ENCODE data around the gene NEDD4L. TPM values are rescaled to one million over a fixed set of nuclear protein-coding genes. Genes with fewer than 3 reads are reported as not detected.

The NEDD4L gene
- total RNA-seq, 2 donors from 2014 or later = 149 to 212 TPM

DNA sequence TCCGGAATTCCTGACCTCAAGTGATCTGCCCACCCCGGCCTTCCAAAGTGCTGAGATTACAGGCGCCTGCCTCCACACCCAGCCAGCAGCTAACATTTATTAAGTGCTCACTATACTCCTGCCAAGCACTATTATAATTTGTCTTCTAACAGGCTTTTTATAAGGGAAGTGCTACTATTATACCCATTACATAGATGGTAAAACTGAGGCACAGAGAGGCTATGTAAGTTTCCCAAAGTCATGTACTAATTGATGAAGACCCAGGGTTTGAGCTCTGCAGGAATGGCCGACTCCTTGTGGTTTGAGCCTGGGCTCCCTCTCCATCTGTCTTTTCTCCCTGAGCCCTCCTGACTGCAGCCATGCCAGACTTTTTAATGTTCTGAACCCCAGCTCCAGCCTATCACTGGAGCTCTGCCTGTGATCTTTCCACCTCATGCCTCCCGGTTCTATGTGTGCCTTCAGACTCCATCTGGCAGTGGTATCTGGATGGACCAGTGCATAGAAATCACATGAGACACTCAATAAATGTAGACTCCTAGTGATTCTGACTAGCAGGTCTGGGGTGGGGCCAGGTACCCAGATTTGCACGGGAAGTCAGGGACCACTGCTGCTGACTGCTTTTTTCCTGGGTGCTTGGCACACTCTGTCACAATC, 197.1 kb downstream of the NEDD4L start:
- no peak for DNase-seq
- no peaks in the 10 kb centered on the region for H3K9me3 ChIP-seq
- peaks cover 6% of the 10 kb centered on the region for H3K4me1 ChIP-seq
- H3K4me3 ChIP-seq = no peak overlapping the region
- intact Hi-C loops (cut with DNase I) = no loop called here
- no peaks in the 10 kb centered on the region for H3K27me3 ChIP-seq
- H3K27ac ChIP-seq = no peak overlapping the region
- peak overlapping the region in 1 of 2 donors; percentile 8 for H3K9ac ChIP-seq (ENCODE audit: low read depth in 2 of 2, low read length in 2 of 2)
- TF ChIP-seq, protein P1, sequence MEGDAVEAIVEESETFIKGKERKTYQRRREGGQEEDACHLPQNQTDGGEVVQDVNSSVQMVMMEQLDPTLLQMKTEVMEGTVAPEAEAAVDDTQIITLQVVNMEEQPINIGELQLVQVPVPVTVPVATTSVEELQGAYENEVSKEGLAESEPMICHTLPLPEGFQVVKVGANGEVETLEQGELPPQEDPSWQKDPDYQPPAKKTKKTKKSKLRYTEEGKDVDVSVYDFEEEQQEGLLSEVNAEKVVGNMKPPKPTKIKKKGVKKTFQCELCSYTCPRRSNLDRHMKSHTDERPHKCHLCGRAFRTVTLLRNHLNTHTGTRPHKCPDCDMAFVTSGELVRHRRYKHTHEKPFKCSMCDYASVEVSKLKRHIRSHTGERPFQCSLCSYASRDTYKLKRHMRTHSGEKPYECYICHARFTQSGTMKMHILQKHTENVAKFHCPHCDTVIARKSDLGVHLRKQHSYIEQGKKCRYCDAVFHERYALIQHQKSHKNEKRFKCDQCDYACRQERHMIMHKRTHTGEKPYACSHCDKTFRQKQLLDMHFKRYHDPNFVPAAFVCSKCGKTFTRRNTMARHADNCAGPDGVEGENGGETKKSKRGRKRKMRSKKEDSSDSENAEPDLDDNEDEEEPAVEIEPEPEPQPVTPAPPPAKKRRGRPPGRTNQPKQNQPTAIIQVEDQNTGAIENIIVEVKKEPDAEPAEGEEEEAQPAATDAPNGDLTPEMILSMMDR (IDR thresholded peaks at IDR 0.05) = no peak
- no peaks in the 10 kb centered on the region for H3K36me3 ChIP-seq

DNA sequence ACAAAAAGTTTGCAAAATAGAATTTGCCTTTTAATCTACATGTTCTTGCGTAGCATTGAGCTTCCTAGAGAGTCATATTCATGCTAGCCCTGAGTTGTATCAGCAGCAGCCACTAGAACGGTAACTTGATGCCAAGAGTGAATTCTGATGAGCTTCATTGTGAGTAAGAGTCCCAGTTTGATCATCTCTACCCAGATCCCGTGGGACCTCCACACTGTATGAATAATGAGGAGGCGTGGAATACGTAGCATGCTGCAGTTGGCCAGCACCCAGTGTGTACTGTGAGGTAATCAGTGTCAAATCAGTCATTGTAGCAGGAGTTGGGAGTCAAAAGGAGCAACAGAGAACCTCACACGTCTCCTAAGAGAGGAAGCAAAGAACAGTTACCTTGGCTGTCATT, 197.9 kb downstream of the NEDD4L start:
- Histone ChIP-seq H3K4me3 (no peak overlapping the region), H3K9me3 (no peaks in the 10 kb centered on the region), H3K9ac (ENCODE audit: low read depth in 2 of 2, low read length in 2 of 2) (peak overlapping the region in 1 of 2 donors; percentile 8), H3K27ac (no peak overlapping the region), H3K27me3 (no peaks in the 10 kb centered on the region), H3K36me3 (no peaks in the 10 kb centered on the region), H3K4me1 (peaks cover 6% of the 10 kb centered on the region)
- TF ChIP-seq, protein P1 (IDR thresholded peaks at IDR 0.05) = no peak
- intact Hi-C loops (cut with DNase I) = no loop called here
- no peak for DNase-seq

DNA sequence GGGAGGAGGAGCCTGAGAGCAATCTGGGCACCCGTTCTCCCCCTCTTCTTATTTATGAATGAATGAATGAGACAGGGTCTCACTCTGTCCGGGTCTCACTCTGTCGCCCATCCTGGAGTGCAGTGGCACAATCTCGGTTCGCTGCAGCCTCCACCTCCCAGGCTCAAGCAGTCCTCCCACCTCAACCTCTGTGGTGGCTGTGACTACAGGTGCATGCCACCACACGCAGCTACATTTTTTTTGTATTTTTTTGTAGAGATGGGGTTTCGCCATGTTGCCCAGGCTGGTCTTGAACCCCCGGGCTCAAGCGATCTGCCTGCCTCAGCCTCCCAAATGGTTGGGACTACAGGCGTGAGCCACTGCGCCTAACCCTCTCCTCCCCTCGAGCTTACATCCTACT, 198.4 kb downstream of the NEDD4L start:
- peak overlapping the region in 1 of 2 donors; percentile 15 for H3K9ac ChIP-seq (ENCODE audit: low read depth in 2 of 2, low read length in 2 of 2)
- H3K27ac ChIP-seq = peak overlapping the region; percentile 15
- no peak for DNase-seq
- intact Hi-C loops (cut with DNase I) = no loop called here
- H3K9me3 ChIP-seq = no peaks in the 10 kb centered on the region
- TF ChIP-seq, protein P1 (IDR thresholded peaks at IDR 0.05) = no peak
- H3K4me1 ChIP-seq = peaks cover 6% of the 10 kb centered on the region
- no peak overlapping the region for H3K4me3 ChIP-seq
- no peaks in the 10 kb centered on the region for H3K36me3 ChIP-seq
- no peaks in the 10 kb centered on the region for H3K27me3 ChIP-seq

DNA sequence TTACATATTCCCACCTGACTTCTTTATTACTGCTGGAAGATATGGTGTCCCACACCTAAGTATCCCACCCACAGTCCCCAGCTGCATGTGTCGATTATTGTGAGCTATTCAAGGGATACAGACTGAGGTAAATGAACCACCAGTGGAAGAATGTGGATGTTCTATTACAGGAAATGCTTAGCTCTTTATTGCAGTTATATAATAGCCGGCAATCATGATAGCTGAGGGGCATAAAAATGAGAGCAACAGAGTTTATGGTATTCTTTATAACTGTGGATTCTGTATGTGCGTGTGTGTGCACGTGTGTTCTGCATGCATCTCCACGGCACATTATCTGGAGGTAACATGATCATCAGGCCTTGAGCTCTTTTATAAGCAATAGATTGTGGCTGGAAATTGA, 198.9 kb downstream of the NEDD4L start:
- peaks cover 6% of the 10 kb centered on the region for H3K4me1 ChIP-seq
- DNase-seq = no peak
- no peaks in the 10 kb centered on the region for H3K36me3 ChIP-seq
- no peaks in the 10 kb centered on the region for H3K9me3 ChIP-seq
- H3K9ac ChIP-seq (ENCODE audit: low read depth in 2 of 2, low read length in 2 of 2) = peak overlapping the region in 1 of 2 donors; percentile 15
- H3K27ac ChIP-seq = peak overlapping the region; percentile 15
- TF ChIP-seq, protein P1 (IDR thresholded peaks at IDR 0.05) = no peak
- intact Hi-C loops (cut with DNase I) = no loop called here
- no peaks in the 10 kb centered on the region for H3K27me3 ChIP-seq
- H3K4me3 ChIP-seq = no peak overlapping the region

DNA sequence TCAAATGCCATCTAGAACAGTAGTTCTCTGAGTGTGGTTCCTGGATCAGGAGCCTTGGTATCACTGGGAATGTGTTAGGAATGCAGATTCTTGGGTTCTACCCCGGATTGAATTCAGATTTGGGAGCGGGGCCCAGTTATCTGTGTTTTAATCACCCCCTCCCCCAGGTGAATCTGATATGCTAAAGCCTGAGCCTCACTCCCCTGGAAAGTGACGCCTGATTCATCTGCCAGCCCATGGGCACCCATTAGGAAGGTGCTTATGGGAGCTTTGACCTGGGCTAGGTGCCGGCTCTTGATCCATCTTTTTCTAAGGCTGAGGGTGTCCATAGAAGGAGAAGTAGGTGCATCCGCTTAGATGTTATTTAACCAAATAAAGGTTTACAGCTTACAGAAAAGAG, 199.4 kb downstream of the NEDD4L start:
- no peaks in the 10 kb centered on the region for H3K27me3 ChIP-seq
- TF ChIP-seq, protein P1 (IDR thresholded peaks at IDR 0.05) = no peak
- H3K27ac ChIP-seq = no peak overlapping the region
- H3K9ac ChIP-seq (ENCODE audit: low read depth in 2 of 2, low read length in 2 of 2) = no peak overlapping the region
- H3K36me3 ChIP-seq = no peaks in the 10 kb centered on the region
- intact Hi-C loops (cut with DNase I) = no loop called here
- H3K4me3 ChIP-seq = no peak overlapping the region
- H3K4me1 ChIP-seq = peaks cover 6% of the 10 kb centered on the region
- H3K9me3 ChIP-seq = no peaks in the 10 kb centered on the region
- no peak for DNase-seq

Measured in colonic mucosa (tissue), 4 donors.